Transverse colon (tissue), 4 donors: ENCODE results near the gene DCTD. TPM values are rescaled to one million over a fixed set of nuclear protein-coding genes. Genes with fewer than 3 reads are reported as not detected.

ENCODE experiments used
- DNase-seq: peaks from one replicate; pipeline ENCODE4 v3.0.0-alpha.2; 2019
- H3K27ac ChIP-seq, 4 donors: fragments of 200-600 bp; sonication (generic); 2 replicates each; pipeline ENCODE4 v1.5.1; 2016 to 2018; ENCODE audit warnings: inconsistent platforms in 4 of 4
- H3K27me3 ChIP-seq: fragments of 200-600 bp; sonication (generic); 2 replicates; pipeline ENCODE4 v1.5.1; 2017; ENCODE audit warnings: inconsistent platforms
- H3K36me3 ChIP-seq, 4 donors: fragments of 200-600 bp; sonication (generic); 2 replicates each; pipeline ENCODE4 v1.5.1; 2017 to 2019; ENCODE audit warnings: inconsistent platforms in 4 of 4
- H3K4me1 ChIP-seq, 4 donors: fragments of 200-600 bp; sonication (generic); 2 replicates each; pipeline ENCODE4 v1.5.1; 2017 to 2020; ENCODE audit warnings: inconsistent platforms in 4 of 4
- H3K4me3 ChIP-seq, 4 donors: fragments of 200-600 bp; sonication (generic); 1 replicate in 1 of 4; 2 replicates in 3 of 4; pipeline versions ENCODE4 v1.5.1 to v1.6.1; 2017 to 2019; ENCODE audit warnings: inconsistent platforms in 4 of 4
- H3K9me3 ChIP-seq, 2 donors: fragments of 200-600 bp; sonication (generic); 2 replicates each; pipeline ENCODE4 v1.5.1; 2017 to 2019; ENCODE audit warnings: inconsistent platforms in 2 of 2
- CTCF ChIP-seq, 5 experiments: fragments of 200-600 bp in 3 of 5; fragments of 450-650 bp in 2 of 5; sonication (generic) in 3 of 5; IDR thresholded peaks; 1 replicate in 2 of 5; 2 replicates in 3 of 5; pipeline ENCODE4 v1.5.1; 2016 to 2017; ENCODE audit warnings: antibody characterized with exemption in 5 of 5, inconsistent platforms in 3 of 5, mild to moderate bottlenecking in 2 of 5, moderate library complexity in 1 of 5
- EP300 ChIP-seq: sonication (generic); formaldehyde crosslinking; IDR thresholded peaks from one replicate; pipeline ENCODE4 v1.6.1; 2017; ENCODE audit warnings: antibody characterized with exemption, low read depth
- POLR2A ChIP-seq: fragments of 450-650 bp; IDR thresholded peaks from one replicate; pipeline ENCODE4 v1.6.1; 2016; ENCODE audit warnings: antibody characterized with exemption, mild to moderate bottlenecking, moderate library complexity
- POLR2AphosphoS5 ChIP-seq, 3 donors: sonication (generic); formaldehyde crosslinking; IDR thresholded peaks; one replicate each; pipeline ENCODE4 v1.6.1; 2016; ENCODE audit warnings: antibody characterized with exemption in 3 of 3
- WGBS, 2 donors: methylation state at CpG; one replicate each; pipeline ENCODE4 v1.1.5; 2018; ENCODE audit warnings: low coverage in 1 of 2; 5-methylcytosine and 5-hydroxymethylcytosine counted together
- in situ Hi-C, 4 donors: fragments of 200-750 bp; cut with MboI; loops; one replicate each; pipeline versions ENCODE4 v1.15.0 to v1.15.1; 2017; ENCODE audit warnings: low sequenced_read_pairs in 3 of 4, low pct_ligation_motif_present in 1 of 4, low pct_unique_long_range_greater_than_20kb in 1 of 4
- intact Hi-C: fragments of 100-400 bp; cut with DNase I; formaldehyde crosslinking; loops from one replicate; pipeline ENCODE4 v1.15.1; 2023; ENCODE audit warnings: low total_unique reads
- total RNA-seq, 4 donors: library from RNA; depleted of rRNA; stranded (reverse); fragments of >200 nt; gene quantifications; one replicate each; pipeline ENCODE4 v1.1.0, GENCODE V29; 2016

DCTD gene
- total RNA-seq, 4 donors from 2014 or later = 3.4 to 35.9 (median 24.9) TPM

- WGBS, 2 donors = 84 to 90% methylated on average over 6 of the region's 6 CpGs
- in situ Hi-C loops = no loop called here
- Histone ChIP-seq H3K4me1 (no peaks in the 10 kb centered on the region), H3K27me3 (no peaks in the 10 kb centered on the region), H3K27ac (no peak overlapping the region), H3K4me3 (no peak overlapping the region), H3K36me3 (no peaks in the 10 kb centered on the region), H3K9me3 (peaks cover 0 to 3% of the 10 kb centered on the region in 2 donors)
- no peak for DNase-seq
- intact Hi-C loops = loop anchor here (1.0 kb wide), 1 partner anchor 46 kb away; no protein-coding TSS in a partner anchor
- no peak for TF ChIP-seq POLR2A
- no peak for TF ChIP-seq CTCF (IDR thresholded peaks at IDR 0.05)
- TF ChIP-seq POLR2AphosphoS5 (IDR thresholded peaks at IDR 0.05) = no peak
- TF ChIP-seq EP300 = no peak
Observed at GRCh38 chr4:182848685-182849084, 68.5 kb downstream of the DCTD start.

GRCh38 chr4:182847576-182848450 is 69.4 kb downstream of the DCTD start:
- 90 to 95% methylated on average over 8 to 27 of the region's 27 CpGs for WGBS, 2 donors
- H3K27ac ChIP-seq = no peak overlapping the region
- in situ Hi-C loops = no loop called here

GRCh38 chr4:182846036-182846435 is 71.2 kb downstream of the DCTD start:
- TF ChIP-seq POLR2A = no peak
- no peak for TF ChIP-seq POLR2AphosphoS5 (IDR thresholded peaks at IDR 0.05)
- no peak for TF ChIP-seq EP300
- no peak for TF ChIP-seq CTCF (IDR thresholded peaks at IDR 0.05)
- 89% methylated on average over 8 of the region's 8 CpGs; no CpG with 5 or more reads in 1 of the 2 donors for WGBS, 2 donors

More at GRCh38 chr4:182847576-182848450, 69.4 kb downstream of the DCTD start:
- Histone ChIP-seq H3K27me3 (no peaks in the 10 kb centered on the region), H3K9me3 (no peaks in the 10 kb centered on the region), H3K4me1 (no peaks in the 10 kb centered on the region), H3K4me3 (no peak overlapping the region), H3K36me3 (no peaks in the 10 kb centered on the region)
- TF ChIP-seq POLR2A (no peak), POLR2AphosphoS5 (IDR thresholded peaks at IDR 0.05) (no peak), EP300 (no peak), CTCF (IDR thresholded peaks at IDR 0.05) (no peak)
- intact Hi-C loops = loop anchor here (1.0 kb wide), 1 partner anchor 46 kb away; no protein-coding TSS in a partner anchor
- no peak for DNase-seq

GRCh38 chr4:182845618-182846017 is 71.6 kb downstream of the DCTD start:
- Histone ChIP-seq H3K27ac (no peak overlapping the region), H3K4me3 (no peak overlapping the region), H3K9me3 (no peaks in the 10 kb centered on the region), H3K27me3 (no peaks in the 10 kb centered on the region), H3K36me3 (no peaks in the 10 kb centered on the region), H3K4me1 (no peaks in the 10 kb centered on the region)
- WGBS, 2 donors = 79 to 86% methylated on average over 4 to 6 of the region's 6 CpGs
- in situ Hi-C loops (no loop called here), intact Hi-C loops (no loop called here)
- no peak for TF ChIP-seq EP300
- no peak for TF ChIP-seq POLR2AphosphoS5 (IDR thresholded peaks at IDR 0.05)
- TF ChIP-seq POLR2A = no peak
- no peak for DNase-seq

More at GRCh38 chr4:182846036-182846435, 71.2 kb downstream of the DCTD start:
- DNase-seq = no peak
- in situ Hi-C loops (no loop called here), intact Hi-C loops (no loop called here)
- Histone ChIP-seq H3K36me3 (no peaks in the 10 kb centered on the region), H3K27me3 (no peaks in the 10 kb centered on the region), H3K9me3 (no peaks in the 10 kb centered on the region), H3K27ac (no peak overlapping the region), H3K4me1 (no peaks in the 10 kb centered on the region), H3K4me3 (no peak overlapping the region)
